Loucy (cell line): ENCODE results near the gene NRN1.

Experiments used
- H2AFZ ChIP-seq: fragments of 200-600 bp; sonication (generic); 2 replicates; pipeline ENCODE4 v1.6.0; 2016; ENCODE audit warnings: antibody characterized with exemption, mild to moderate bottlenecking, low read length, moderate library complexity
- H3F3A ChIP-seq: fragments of 200-600 bp; 2 replicates; pipeline ENCODE4 v1.6.0; 2016; ENCODE audit warnings: antibody characterized with exemption, low read depth, mild to moderate bottlenecking
- H3K27me3 ChIP-seq: fragments of 200-600 bp; sonication (generic); 2 replicates; pipeline ENCODE4 v1.6.1; 2014; ENCODE audit warnings: low read length, mild to moderate bottlenecking; ENCODE audit not compliant: insufficient read depth, poor library complexity, severe bottlenecking
- H3K36me3 ChIP-seq: fragments of 200-600 bp; sonication (generic); 2 replicates; pipeline ENCODE4 v1.6.1; 2016; ENCODE audit warnings: low read length; ENCODE audit not compliant: insufficient read depth
- H3K4me1 ChIP-seq: fragments of 200-600 bp; sonication (generic); 2 replicates; pipeline ENCODE4 v1.5.1; 2014; ENCODE audit warnings: low read length, mild to moderate bottlenecking; ENCODE audit not compliant: insufficient read depth, poor library complexity, severe bottlenecking
- H3K4me2 ChIP-seq: fragments of 200-600 bp; sonication (generic); 2 replicates; pipeline ENCODE4 v1.6.0; 2014; ENCODE audit warnings: antibody characterized with exemption, low read length, low read depth, mild to moderate bottlenecking; ENCODE audit not compliant: poor library complexity, severe bottlenecking
- H3K4me3 ChIP-seq: fragments of 200-600 bp; sonication (generic); 2 replicates; pipeline ENCODE4 v1.5.1; 2014; ENCODE audit warnings: low read length, mild to moderate bottlenecking, mixed read lengths; ENCODE audit not compliant: poor library complexity, severe bottlenecking
- H3K79me2 ChIP-seq: fragments of 200-600 bp; sonication (generic); 2 replicates; pipeline ENCODE4 v1.6.1; 2014; ENCODE audit warnings: low read length; ENCODE audit not compliant: insufficient read depth
- H3K9ac ChIP-seq: fragments of 200-600 bp; sonication (generic); 2 replicates; pipeline ENCODE4 v1.6.0; 2014; ENCODE audit warnings: mild to moderate bottlenecking, low read depth, low read length, moderate library complexity; ENCODE audit not compliant: poor library complexity, severe bottlenecking
- H3K9me2 ChIP-seq: fragments of 200-600 bp; sonication (generic); replicated peaks from 2 replicates; pipeline ENCODE4 v1.6.1; 2016; ENCODE audit warnings: low read depth, low read length, mixed read lengths
- H3K9me3 ChIP-seq: fragments of 200-600 bp; sonication (generic); 2 replicates; pipeline ENCODE4 v1.6.1; 2014; ENCODE audit warnings: mild to moderate bottlenecking, antibody characterized with exemption, low read length, low read depth; ENCODE audit not compliant: insufficient read depth
- H4K20me1 ChIP-seq: fragments of 200-600 bp; sonication (generic); 2 replicates; pipeline ENCODE4 v1.6.0; 2014; ENCODE audit warnings: antibody characterized with exemption, low read length, mild to moderate bottlenecking; ENCODE audit not compliant: insufficient read depth, poor library complexity, severe bottlenecking
- EZH2phosphoT487 ChIP-seq: fragments of 200-600 bp; IDR thresholded peaks from 2 replicates; pipeline ENCODE4 v1.6.1; 2018; ENCODE audit warnings: antibody characterized with exemption, mild to moderate bottlenecking, moderate library complexity, borderline replicate concordance
- TF ChIP-seq, protein P1 (sequence below): fragments of 200-600 bp; sonication (generic); conservative IDR thresholded peaks from 2 replicates; pipeline ENCODE4 v1.5.1; 2014; ENCODE audit warnings: mild to moderate bottlenecking, antibody characterized with exemption, low read length

Gene NRN1

DNA sequence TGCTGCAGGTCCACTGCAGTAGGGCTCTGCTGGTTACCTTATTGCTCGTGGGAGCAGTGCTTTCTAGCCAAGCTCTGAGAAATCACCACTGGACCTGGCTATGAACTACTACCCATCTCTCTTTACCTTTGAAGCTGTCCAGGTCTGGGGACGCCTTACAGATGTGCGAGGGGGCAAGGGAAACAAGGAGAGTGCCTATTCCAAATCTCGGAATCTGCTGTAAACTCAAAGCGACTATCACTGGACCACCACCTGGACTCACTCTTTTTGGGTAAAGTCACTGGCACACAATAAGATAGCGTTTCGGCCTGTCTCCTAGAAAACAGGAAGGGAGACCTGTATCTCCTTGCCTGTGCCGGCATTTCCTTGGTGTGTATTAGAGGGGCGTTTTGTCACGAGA, 5.3 kb downstream of the NRN1 start:
- H3K9me2 ChIP-seq: no peaks in the 10 kb centered on the region
- no peaks in the 10 kb centered on the region for H3K36me3 ChIP-seq
- no peaks in the 10 kb centered on the region for H3K79me2 ChIP-seq
- no peaks in the 10 kb centered on the region for H3K9me3 ChIP-seq
- H3K9ac ChIP-seq: no peak overlapping the region
- peaks cover 8% of the 10 kb centered on the region for H3K4me1 ChIP-seq
- H3K27me3 ChIP-seq: no peaks in the 10 kb centered on the region
- H3F3A ChIP-seq: no peaks in the 10 kb centered on the region
- no peak overlapping the region for H3K4me2 ChIP-seq
- TF ChIP-seq, protein P1, sequence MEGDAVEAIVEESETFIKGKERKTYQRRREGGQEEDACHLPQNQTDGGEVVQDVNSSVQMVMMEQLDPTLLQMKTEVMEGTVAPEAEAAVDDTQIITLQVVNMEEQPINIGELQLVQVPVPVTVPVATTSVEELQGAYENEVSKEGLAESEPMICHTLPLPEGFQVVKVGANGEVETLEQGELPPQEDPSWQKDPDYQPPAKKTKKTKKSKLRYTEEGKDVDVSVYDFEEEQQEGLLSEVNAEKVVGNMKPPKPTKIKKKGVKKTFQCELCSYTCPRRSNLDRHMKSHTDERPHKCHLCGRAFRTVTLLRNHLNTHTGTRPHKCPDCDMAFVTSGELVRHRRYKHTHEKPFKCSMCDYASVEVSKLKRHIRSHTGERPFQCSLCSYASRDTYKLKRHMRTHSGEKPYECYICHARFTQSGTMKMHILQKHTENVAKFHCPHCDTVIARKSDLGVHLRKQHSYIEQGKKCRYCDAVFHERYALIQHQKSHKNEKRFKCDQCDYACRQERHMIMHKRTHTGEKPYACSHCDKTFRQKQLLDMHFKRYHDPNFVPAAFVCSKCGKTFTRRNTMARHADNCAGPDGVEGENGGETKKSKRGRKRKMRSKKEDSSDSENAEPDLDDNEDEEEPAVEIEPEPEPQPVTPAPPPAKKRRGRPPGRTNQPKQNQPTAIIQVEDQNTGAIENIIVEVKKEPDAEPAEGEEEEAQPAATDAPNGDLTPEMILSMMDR: no peak
- TF ChIP-seq EZH2phosphoT487: no peak
- H2AFZ ChIP-seq: no peak overlapping the region
- H4K20me1 ChIP-seq: no peaks in the 10 kb centered on the region
- no peak overlapping the region for H3K4me3 ChIP-seq

GRCh38 chr6:5999688-6000608, 6.8 kb downstream of the NRN1 start:
- no peak overlapping the region for H2AFZ ChIP-seq
- no peaks in the 10 kb centered on the region for H3K79me2 ChIP-seq
- H3K9me2 ChIP-seq: no peaks in the 10 kb centered on the region
- TF ChIP-seq, protein P1: no peak
- no peak for TF ChIP-seq EZH2phosphoT487
- H3K4me3 ChIP-seq: no peak overlapping the region
- H3K9ac ChIP-seq: no peak overlapping the region
- H3K4me1 ChIP-seq: peaks cover 8% of the 10 kb centered on the region
- no peaks in the 10 kb centered on the region for H3K9me3 ChIP-seq
- no peaks in the 10 kb centered on the region for H3F3A ChIP-seq
- H3K4me2 ChIP-seq: no peak overlapping the region
- H4K20me1 ChIP-seq: no peaks in the 10 kb centered on the region
- H3K27me3 ChIP-seq: no peaks in the 10 kb centered on the region
- no peaks in the 10 kb centered on the region for H3K36me3 ChIP-seq

- no peaks in the 10 kb centered on the region for H3K27me3 ChIP-seq
- no peaks in the 10 kb centered on the region for H3K79me2 ChIP-seq
- no peak overlapping the region for H2AFZ ChIP-seq
- TF ChIP-seq, protein P1: no peak
- TF ChIP-seq EZH2phosphoT487: no peak
- no peaks in the 10 kb centered on the region for H4K20me1 ChIP-seq
- H3K9me2 ChIP-seq: no peaks in the 10 kb centered on the region
- H3K36me3 ChIP-seq: no peaks in the 10 kb centered on the region
- H3K4me2 ChIP-seq: no peak overlapping the region
- no peak overlapping the region for H3K9ac ChIP-seq
- H3F3A ChIP-seq: no peaks in the 10 kb centered on the region
- H3K4me3 ChIP-seq: no peak overlapping the region
- H3K9me3 ChIP-seq: no peaks in the 10 kb centered on the region
- H3K4me1 ChIP-seq: peaks cover 8% of the 10 kb centered on the region
Measured at GRCh38 chr6:5998711-5999687, 7.7 kb downstream of the NRN1 start.
